Right atrium auricular region (tissue), 2 donors: ENCODE data around the gene EXOC6B. TPM values are rescaled to one million over a fixed set of nuclear protein-coding genes. Genes with fewer than 3 reads are reported as not detected.

Experiments used
- DNase-seq: peaks from one replicate; pipeline ENCODE4 v3.0.0-alpha.2; 2019; ENCODE audit warnings: low spot score
- H3K27ac ChIP-seq, 2 donors: fragments of 200-600 bp; sonication (generic); 1 replicate in 1 of 2; 2 replicates in 1 of 2; pipeline ENCODE4 v1.5.1; 2016 to 2019
- H3K27me3 ChIP-seq, 2 donors: fragments of 200-600 bp; sonication (generic); one replicate each; pipeline versions ENCODE4 v1.5.1 to v1.6.0; 2017 to 2019
- H3K36me3 ChIP-seq: fragments of 200-600 bp; sonication (generic); one replicate; pipeline ENCODE4 v1.5.1; 2016
- H3K4me1 ChIP-seq, 2 donors: fragments of 200-600 bp; sonication (generic); one replicate each; pipeline versions ENCODE4 v1.5.1 to v1.6.0; 2017 to 2019
- H3K4me3 ChIP-seq, 2 donors: fragments of 200-600 bp; sonication (generic); 1 replicate in 1 of 2; 2 replicates in 1 of 2; pipeline ENCODE4 v1.5.1; 2017 to 2019; ENCODE audit warnings: mild to moderate bottlenecking in 1 of 2, moderate library complexity in 1 of 2
- H3K9me3 ChIP-seq, 2 donors: fragments of 200-600 bp; sonication (generic); one replicate each; pipeline ENCODE4 v1.5.1; 2019
- CTCF ChIP-seq, 2 donors: fragments of 200-600 bp; sonication (generic); IDR thresholded peaks; one replicate each; pipeline ENCODE4 v1.5.1; 2019; ENCODE audit warnings: antibody characterized with exemption in 2 of 2
- total RNA-seq, 2 donors: library from RNA; depleted of rRNA; stranded (reverse); fragments of >200 nt; gene quantifications; one replicate each; pipeline ENCODE4 v1.1.0, GENCODE V29; 2016

The EXOC6B gene
- total RNA-seq, 2 donors from 2014 or later = 80.5 to 111 TPM

DNA sequence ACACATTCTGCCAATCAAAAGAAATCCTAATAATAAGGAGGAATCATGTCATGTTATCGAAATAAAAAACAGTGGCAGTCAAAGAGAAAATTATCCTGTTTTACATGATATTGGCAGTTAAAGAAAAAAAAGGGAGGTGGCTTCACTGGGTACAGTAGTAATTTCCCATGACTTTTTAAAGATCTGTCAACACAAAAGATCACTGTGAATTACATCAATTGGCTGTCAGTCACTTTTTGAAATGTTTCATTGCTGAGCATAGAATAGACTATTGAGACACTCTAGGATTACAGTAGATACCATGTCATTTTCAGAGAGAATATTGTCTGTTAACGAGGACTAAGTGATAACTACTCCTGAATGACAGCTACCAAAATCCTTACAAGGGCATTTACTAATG, 342.5 kb downstream of the EXOC6B start:
- DNase-seq = no peak
- H3K4me1 ChIP-seq = no peaks in the 10 kb centered on the region
- H3K27me3 ChIP-seq = no peaks in the 10 kb centered on the region
- no peak overlapping the region for H3K27ac ChIP-seq
- no peaks in the 10 kb centered on the region for H3K9me3 ChIP-seq
- H3K36me3 ChIP-seq = peaks cover 11% of the 10 kb centered on the region
- no peak for TF ChIP-seq CTCF (IDR thresholded peaks at IDR 0.05)
- no peak overlapping the region for H3K4me3 ChIP-seq

- TF ChIP-seq CTCF (IDR thresholded peaks at IDR 0.05) = no peak
- Histone ChIP-seq H3K9me3 (peaks cover 0 to 6% of the 10 kb centered on the region in 2 donors), H3K4me1 (no peaks in the 10 kb centered on the region), H3K27me3 (no peaks in the 10 kb centered on the region), H3K36me3 (peaks cover 27% of the 10 kb centered on the region), H3K27ac (no peak overlapping the region), H3K4me3 (no peak overlapping the region)
- DNase-seq = no peak
Measured at GRCh38 chr2:72475246-72475645, 350.6 kb downstream of the EXOC6B start.

DNA sequence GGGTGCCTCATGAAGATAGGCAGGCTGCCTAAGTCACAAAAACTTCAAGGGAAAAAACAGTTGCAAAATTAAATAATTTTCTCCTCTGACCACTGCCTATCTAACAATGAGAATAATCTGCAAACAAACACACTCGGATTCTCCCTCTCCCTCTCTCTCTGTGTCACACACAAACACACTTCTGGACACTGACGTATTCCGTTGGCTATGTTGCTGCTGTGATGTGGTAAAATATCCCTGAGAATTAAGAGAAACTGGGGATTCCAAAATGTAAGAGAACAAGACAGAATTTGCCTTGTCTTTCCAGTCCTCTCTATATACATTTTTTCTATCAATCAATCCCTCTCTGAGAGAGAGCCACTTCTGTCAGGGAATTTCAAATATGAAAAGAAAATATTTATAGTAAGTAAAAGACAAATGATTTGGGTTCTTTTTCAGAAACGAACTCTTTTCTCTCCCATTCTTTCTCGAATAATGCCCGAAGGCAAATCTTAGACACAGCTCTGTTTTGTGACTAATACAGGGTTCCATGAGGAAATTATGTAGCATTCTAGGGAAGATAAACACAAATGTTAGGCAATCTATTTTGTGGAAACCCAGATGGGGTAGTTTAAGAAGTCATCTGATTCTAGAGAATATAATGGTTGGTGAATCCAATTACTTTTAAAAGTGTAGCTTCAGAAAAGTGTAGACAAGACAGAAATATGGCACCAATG, 367.9 kb downstream of the EXOC6B start:
- no peaks in the 10 kb centered on the region for H3K4me1 ChIP-seq
- no peaks in the 10 kb centered on the region for H3K27me3 ChIP-seq
- no peak for TF ChIP-seq CTCF (IDR thresholded peaks at IDR 0.05)
- no peak for DNase-seq
- no peaks in the 10 kb centered on the region for H3K36me3 ChIP-seq
- no peak overlapping the region for H3K4me3 ChIP-seq
- peaks cover 3 to 14% of the 10 kb centered on the region in 2 donors for H3K9me3 ChIP-seq
- no peak overlapping the region for H3K27ac ChIP-seq

- Histone ChIP-seq H3K36me3 (peaks cover 3% of the 10 kb centered on the region), H3K4me1 (no peaks in the 10 kb centered on the region), H3K4me3 (no peak overlapping the region), H3K9me3 (no peaks in the 10 kb centered on the region), H3K27ac (no peak overlapping the region), H3K27me3 (no peaks in the 10 kb centered on the region)
- DNase-seq = no peak
- TF ChIP-seq CTCF (IDR thresholded peaks at IDR 0.05) = no peak
Measured at GRCh38 chr2:72454189-72454588, 371.6 kb downstream of the EXOC6B start.

DNA sequence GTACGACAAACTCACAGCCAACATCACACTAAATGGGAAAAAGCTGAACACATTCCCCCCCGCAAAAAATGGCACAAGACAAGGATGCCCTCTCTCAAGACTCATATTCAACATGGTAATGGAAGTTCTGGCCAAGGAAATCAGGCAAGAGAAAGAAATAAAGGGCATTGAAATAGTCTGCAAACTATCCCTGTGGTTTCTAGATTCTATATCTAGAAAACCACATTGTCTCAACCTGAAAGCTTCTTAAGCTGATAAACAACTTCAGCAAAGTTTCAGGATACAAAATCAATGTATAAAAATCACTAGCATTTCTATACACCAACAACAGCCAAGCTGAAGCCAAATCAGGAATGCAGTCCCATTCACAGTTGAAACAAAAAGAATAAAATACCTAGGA, 383.6 kb downstream of the EXOC6B start:
- no peak overlapping the region for H3K27ac ChIP-seq
- H3K27me3 ChIP-seq = no peaks in the 10 kb centered on the region
- H3K36me3 ChIP-seq = peaks cover 4% of the 10 kb centered on the region
- no peak for DNase-seq
- no peaks in the 10 kb centered on the region for H3K9me3 ChIP-seq
- TF ChIP-seq CTCF (IDR thresholded peaks at IDR 0.05) = no peak
- no peak overlapping the region for H3K4me3 ChIP-seq
- no peaks in the 10 kb centered on the region for H3K4me1 ChIP-seq

GRCh38 chr2:72439892-72440291, 385.9 kb downstream of the EXOC6B start:
- TF ChIP-seq CTCF (IDR thresholded peaks at IDR 0.05) = no peak
- H3K27me3 ChIP-seq = no peaks in the 10 kb centered on the region
- no peaks in the 10 kb centered on the region for H3K4me1 ChIP-seq
- no peak overlapping the region for H3K4me3 ChIP-seq
- peaks cover 4% of the 10 kb centered on the region for H3K36me3 ChIP-seq
- H3K27ac ChIP-seq = no peak overlapping the region
- DNase-seq = no peak
- no peaks in the 10 kb centered on the region for H3K9me3 ChIP-seq
